ENCODE results near the gene COL9A3. TPM values are rescaled to one million over a fixed set of nuclear protein-coding genes. Genes with fewer than 3 reads are reported as not detected.
"Not testable (repeated sequence)": the region's sequence is repeated elsewhere in the genome, so short reads cannot be mapped to it uniquely, and the experiment has no call there.

The COL9A3 gene
- total RNA-seq, 2 experiments from 2014 or later: not detected

DNA sequence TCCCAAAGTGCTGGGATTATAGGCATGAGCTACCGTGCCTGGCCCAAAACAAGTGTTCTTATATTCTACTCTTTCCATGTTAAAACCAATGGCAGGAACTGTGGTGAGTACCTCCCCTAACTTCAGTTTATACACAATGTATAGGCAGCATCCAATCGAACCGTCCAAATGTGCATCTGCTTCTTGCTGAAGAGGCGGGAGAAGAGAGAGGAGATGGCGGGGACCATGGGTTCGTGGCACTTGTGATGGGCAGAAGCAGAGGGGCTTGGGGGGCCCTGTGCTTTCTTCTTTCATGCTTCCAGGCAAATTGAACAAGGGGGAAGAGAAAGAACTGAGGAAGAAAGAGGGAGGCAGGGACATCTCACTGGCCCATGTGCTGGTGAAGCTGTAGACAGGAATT is 56.0 kb downstream of the COL9A3 start:
- ATAC-seq (no peak), DNase-seq (no peak)
- POLR2A ChIA-PET: no interaction called here
- Mint-ChIP-seq H3K9me3 (no peaks in the 10 kb centered on the region), H3K27me3 (no peaks in the 10 kb centered on the region), H3K27ac (no peak overlapping the region), H3K4me1 (ENCODE audit: low read depth) (peaks cover 18% of the 10 kb centered on the region), H3K4me3 (no peak overlapping the region), H3K36me3 (ENCODE audit: low read depth) (no peaks in the 10 kb centered on the region)
- TF ChIP-seq, protein P1, sequence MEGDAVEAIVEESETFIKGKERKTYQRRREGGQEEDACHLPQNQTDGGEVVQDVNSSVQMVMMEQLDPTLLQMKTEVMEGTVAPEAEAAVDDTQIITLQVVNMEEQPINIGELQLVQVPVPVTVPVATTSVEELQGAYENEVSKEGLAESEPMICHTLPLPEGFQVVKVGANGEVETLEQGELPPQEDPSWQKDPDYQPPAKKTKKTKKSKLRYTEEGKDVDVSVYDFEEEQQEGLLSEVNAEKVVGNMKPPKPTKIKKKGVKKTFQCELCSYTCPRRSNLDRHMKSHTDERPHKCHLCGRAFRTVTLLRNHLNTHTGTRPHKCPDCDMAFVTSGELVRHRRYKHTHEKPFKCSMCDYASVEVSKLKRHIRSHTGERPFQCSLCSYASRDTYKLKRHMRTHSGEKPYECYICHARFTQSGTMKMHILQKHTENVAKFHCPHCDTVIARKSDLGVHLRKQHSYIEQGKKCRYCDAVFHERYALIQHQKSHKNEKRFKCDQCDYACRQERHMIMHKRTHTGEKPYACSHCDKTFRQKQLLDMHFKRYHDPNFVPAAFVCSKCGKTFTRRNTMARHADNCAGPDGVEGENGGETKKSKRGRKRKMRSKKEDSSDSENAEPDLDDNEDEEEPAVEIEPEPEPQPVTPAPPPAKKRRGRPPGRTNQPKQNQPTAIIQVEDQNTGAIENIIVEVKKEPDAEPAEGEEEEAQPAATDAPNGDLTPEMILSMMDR (IDR thresholded peaks at IDR 0.05): no peak
- CTCF ChIA-PET: interaction anchor here (1.0 to 1.6 kb wide), 5 partner anchors 11 to 137 kb away, joined by 3 to 6 read pairs (median 3); partner anchors contain the start of gene TCFL5
- intact Hi-C loops (cut with micrococcal nuclease): no loop called here

DNA sequence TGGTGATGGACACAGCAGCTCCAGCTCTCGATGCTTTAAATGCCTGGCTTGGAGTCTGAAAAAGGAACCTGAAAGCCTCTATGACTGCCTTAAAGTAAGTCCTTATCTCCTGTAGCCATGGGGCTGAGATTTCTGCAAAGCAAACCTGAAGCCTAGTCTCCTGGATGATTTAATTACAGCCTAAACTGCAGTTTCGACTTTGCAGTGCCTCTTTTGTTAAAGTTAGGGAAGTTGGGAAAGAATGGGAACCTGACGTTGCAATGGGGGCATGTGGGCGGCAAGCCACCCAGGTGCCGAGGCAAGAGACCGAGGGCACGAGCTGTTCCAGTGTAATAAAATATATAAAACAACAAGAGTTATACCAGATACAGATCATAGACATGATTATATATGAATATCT is 56.4 kb downstream of the COL9A3 start:
- intact Hi-C loops (cut with micrococcal nuclease): no loop called here
- no peak overlapping the region for H3K27ac Mint-ChIP-seq

DNA sequence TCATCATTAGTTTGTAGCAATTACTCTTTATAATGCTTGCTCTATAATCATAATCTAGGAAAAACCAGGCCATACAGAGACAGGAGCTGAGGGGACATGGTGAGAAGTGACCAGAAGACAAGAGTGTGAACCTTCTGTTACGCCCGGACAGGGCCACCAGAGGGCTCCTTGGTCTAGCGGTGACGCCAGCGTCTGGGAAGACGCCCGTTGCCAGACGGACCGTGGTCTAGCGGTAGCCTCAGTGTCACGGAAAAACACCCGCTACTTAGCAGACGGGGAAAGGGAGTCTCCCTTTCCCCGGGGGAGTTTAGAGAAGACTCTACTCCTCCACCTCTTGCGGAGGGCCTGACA is 56.8 kb downstream of the COL9A3 start:
- peak overlapping the region; percentile 20 for H3K27ac Mint-ChIP-seq
- H3K27me3 Mint-ChIP-seq; H3K36me3 Mint-ChIP-seq (ENCODE audit: low read depth); POLR2A ChIA-PET; ATAC-seq; H3K9me3 Mint-ChIP-seq; intact Hi-C loops (cut with micrococcal nuclease): not testable (repeated sequence)
- CTCF ChIA-PET: interaction anchor here (1.1 kb wide), 1 partner anchor 81 kb away, joined by 6 read pairs; no protein-coding TSS in a partner anchor
- TF ChIP-seq, protein P1 (IDR thresholded peaks at IDR 0.05): peak; percentile 39
- peak overlapping the region; percentile 48 for H3K4me3 Mint-ChIP-seq
- H3K4me1 Mint-ChIP-seq (ENCODE audit: low read depth): peaks cover 18% of the 10 kb centered on the region
- peak; percentile 67 for DNase-seq

More for the DNA sequence above, 56.4 kb downstream of the COL9A3 start:
- H3K9me3 Mint-ChIP-seq: no peaks in the 10 kb centered on the region
- H3K36me3 Mint-ChIP-seq (ENCODE audit: low read depth): no peaks in the 10 kb centered on the region
- DNase-seq (no peak), ATAC-seq (no peak)
- ChIA-PET POLR2A (no interaction called here), CTCF (interaction anchor here (1.0 to 1.2 kb wide), 3 partner anchors 12 to 136 kb away, joined by 3 to 6 read pairs (median 3); partner anchors contain the start of gene TCFL5)
- no peaks in the 10 kb centered on the region for H3K27me3 Mint-ChIP-seq
- TF ChIP-seq, protein P1 (IDR thresholded peaks at IDR 0.05): no peak
- H3K4me3 Mint-ChIP-seq: no peak overlapping the region
- peaks cover 18% of the 10 kb centered on the region for H3K4me1 Mint-ChIP-seq (ENCODE audit: low read depth)

DNA sequence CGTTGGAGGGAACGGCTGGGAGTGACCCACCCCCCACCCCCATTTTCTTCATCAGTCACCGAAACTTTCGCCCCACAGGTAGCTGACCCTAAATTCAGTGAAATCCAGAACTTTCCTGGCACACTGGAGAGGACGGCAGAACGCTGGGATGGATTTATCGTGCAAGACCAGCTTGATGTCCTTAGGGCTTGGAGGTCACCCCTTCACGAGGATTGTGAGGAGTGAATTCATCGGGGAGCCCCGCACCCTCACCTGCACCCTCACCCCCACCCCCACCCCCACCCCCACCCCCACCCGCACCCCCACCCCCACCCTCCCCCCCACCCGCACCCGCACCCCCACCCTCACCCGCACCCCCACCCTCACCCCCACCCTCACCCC is 58.1 kb downstream of the COL9A3 start:
- POLR2A ChIA-PET: interaction anchor here (0.7 to 0.9 kb wide), 2 partner anchors 12 to 23 kb away, joined by 3 read pairs; no protein-coding TSS in a partner anchor

More for the DNA sequence above, 58.1 kb downstream of the COL9A3 start:
- DNase-seq (no peak), ATAC-seq (no peak)
- no peak overlapping the region for H3K4me3 Mint-ChIP-seq
- H3K27me3 Mint-ChIP-seq: no peaks in the 10 kb centered on the region
- CTCF ChIA-PET: interaction anchor here (0.9 to 3.1 kb wide), 6 partner anchors 12 to 134 kb away, joined by 3 to 13 read pairs (median 4); no protein-coding TSS in a partner anchor
- TF ChIP-seq, protein P1 (IDR thresholded peaks at IDR 0.05): no peak
- no peak overlapping the region for H3K27ac Mint-ChIP-seq
- intact Hi-C loops (cut with micrococcal nuclease): no loop called here
- peaks cover 18% of the 10 kb centered on the region for H3K4me1 Mint-ChIP-seq (ENCODE audit: low read depth)
- no peaks in the 10 kb centered on the region for H3K36me3 Mint-ChIP-seq (ENCODE audit: low read depth)
- no peaks in the 10 kb centered on the region for H3K9me3 Mint-ChIP-seq

Measured in activated CD8-positive, alpha-beta T cell treated with anti-CD3 and anti-CD28 coated beads for 36 hours (primary cell).